ENCODE data around the gene VSX1.

- no peak for TF ChIP-seq CTCF (IDR thresholded peaks at IDR 0.05)
- no peak for TF ChIP-seq POLR2A (IDR thresholded peaks at IDR 0.05)
Measured at GRCh38 chr20:25084626-25085187, 2.8 kb upstream of the VSX1 start.
